GM12878 (cell line): ENCODE results near the gene PLEKHA6. TPM values are rescaled to one million over a fixed set of nuclear protein-coding genes. Genes with fewer than 3 reads are reported as not detected.

Experiments
- CREM ChIP-seq: IDR thresholded peaks from 2 replicates; pipeline ENCODE4 v1.6.1; 2014; ENCODE audit warnings: antibody characterized with exemption, low read depth
- NBN ChIP-seq: fragments of 450-650 bp; IDR thresholded peaks from 2 replicates; pipeline ENCODE4 v1.6.1; 2016
- PKNOX1 ChIP-seq: fragments of 450-650 bp; IDR thresholded peaks from 2 replicates; pipeline ENCODE4 v1.6.1; 2016; ENCODE audit warnings: mild to moderate bottlenecking
- RELA ChIP-seq: fragments of 450-650 bp; IDR thresholded peaks from 2 replicates; pipeline ENCODE4 v1.8.0; 2014; ENCODE audit warnings: borderline replicate concordance; ENCODE audit not compliant: partially characterized antibody
- SKIL ChIP-seq: fragments of 450-650 bp; IDR thresholded peaks from 2 replicates; pipeline ENCODE4 v1.6.1; 2017; ENCODE audit warnings: mild to moderate bottlenecking, low read depth, inconsistent platforms; ENCODE audit not compliant: poor library complexity, severe bottlenecking
- SP1 ChIP-seq: IDR thresholded peaks from one replicate; pipeline ENCODE4 v1.6.1; 2011; ENCODE audit warnings: low read depth, low read length
- ZBTB40 ChIP-seq: fragments of 450-650 bp; IDR thresholded peaks from 2 replicates; pipeline ENCODE4 v1.6.1; 2016; ENCODE audit warnings: mild to moderate bottlenecking, moderate library complexity, borderline replicate concordance
- polyA plus RNA-seq, 11 experiments: library from polyadenylated mRNA; depleted of rRNA in 4 of 11; unstranded in 6 of 11; stranded (reverse) in 5 of 11; fragments of >200 nt; fragmentation: Nextera tagmentation in 4 of 11; fragmentation: Illumina TruSeq in 1 of 11; extraction: Ambion mirVana in 4 of 11; extraction: Trizol in 1 of 11; gene quantifications; 1 replicate in 1 of 11; 2 replicates in 10 of 11; pipeline versions ENCODE4 v1.2.1 to v1.2.3, GENCODE V29; 2011 to 2016; ENCODE audit warnings: inconsistent platforms in 2 of 11, missing spikeins in 2 of 11, low read depth in 1 of 11
- total RNA-seq, 4 experiments: library from RNA; depleted of rRNA in 3 of 4; stranded (reverse); fragments of >200 nt in 3 of 4; fragmentation: Illumina TruSeq in 1 of 4; extraction: Trizol in 1 of 4; gene quantifications; 2 replicates each; pipeline versions ENCODE4 v1.2.1 to v1.2.3, GENCODE V29; 2013 to 2021

Gene PLEKHA6
- total and polyA plus RNA-seq, 10 of the 15 experiments (the other 5 are each of a cell fraction or from before 2014, with no cell fraction given) = 0.04 to 0.81 (median 0.19) TPM; not detected in 4

GRCh38 chr1:204263254-204263910 lies 96.3 kb downstream of the PLEKHA6 start (continued):
- TF ChIP-seq SKIL (no peak), ZBTB40 (no peak), PKNOX1 (no peak), SP1 (no peak), NBN (no peak), RELA (no peak), CREM (no peak)
